Bronchial epithelial cell (primary cell): ENCODE data around the gene INHBB. TPM values are rescaled to one million over a fixed set of nuclear protein-coding genes. Genes with fewer than 3 reads are reported as not detected.

Experiments
- DNase-seq: peaks from one replicate; pipeline ENCODE4 v3.0.0-alpha.2; 2010; ENCODE audit warnings: low read depth
- FAIRE-seq: peaks from 2 replicates; lab custom pipeline; 2011; peaks lifted over from hg19 to GRCh38; lab: Jason Lieb, UNC
- H3K27me3 ChIP-seq: 2 replicates; pipeline ENCODE4 v1.5.1; 2011; ENCODE audit warnings: low read length; ENCODE audit not compliant: control insufficient read depth, insufficient read depth
- H3K36me3 ChIP-seq: 2 replicates; pipeline ENCODE4 v1.5.1; 2011; ENCODE audit warnings: low read length; ENCODE audit not compliant: control insufficient read depth, insufficient read depth
- H3K4me3 ChIP-seq: 2 replicates; pipeline ENCODE4 v1.5.1; 2011; ENCODE audit warnings: mild to moderate bottlenecking, low read depth, low read length, control low read depth
- CTCF ChIP-seq: IDR thresholded peaks from 2 replicates; pipeline ENCODE4 v1.5.1; 2011; ENCODE audit warnings: mild to moderate bottlenecking, moderate library complexity, low read length, control low read depth, inconsistent platforms; ENCODE audit not compliant: insufficient read depth, severe bottlenecking
- total RNA-seq: library from RNA; depleted of rRNA; stranded (reverse); fragments of >200 nt; gene quantifications from 2 replicates; pipeline ENCODE4 v1.2.1, GENCODE V29; 2014

The INHBB gene
- total RNA-seq, 1 donor from 2014 or later, result 0.53 TPM

DNA sequence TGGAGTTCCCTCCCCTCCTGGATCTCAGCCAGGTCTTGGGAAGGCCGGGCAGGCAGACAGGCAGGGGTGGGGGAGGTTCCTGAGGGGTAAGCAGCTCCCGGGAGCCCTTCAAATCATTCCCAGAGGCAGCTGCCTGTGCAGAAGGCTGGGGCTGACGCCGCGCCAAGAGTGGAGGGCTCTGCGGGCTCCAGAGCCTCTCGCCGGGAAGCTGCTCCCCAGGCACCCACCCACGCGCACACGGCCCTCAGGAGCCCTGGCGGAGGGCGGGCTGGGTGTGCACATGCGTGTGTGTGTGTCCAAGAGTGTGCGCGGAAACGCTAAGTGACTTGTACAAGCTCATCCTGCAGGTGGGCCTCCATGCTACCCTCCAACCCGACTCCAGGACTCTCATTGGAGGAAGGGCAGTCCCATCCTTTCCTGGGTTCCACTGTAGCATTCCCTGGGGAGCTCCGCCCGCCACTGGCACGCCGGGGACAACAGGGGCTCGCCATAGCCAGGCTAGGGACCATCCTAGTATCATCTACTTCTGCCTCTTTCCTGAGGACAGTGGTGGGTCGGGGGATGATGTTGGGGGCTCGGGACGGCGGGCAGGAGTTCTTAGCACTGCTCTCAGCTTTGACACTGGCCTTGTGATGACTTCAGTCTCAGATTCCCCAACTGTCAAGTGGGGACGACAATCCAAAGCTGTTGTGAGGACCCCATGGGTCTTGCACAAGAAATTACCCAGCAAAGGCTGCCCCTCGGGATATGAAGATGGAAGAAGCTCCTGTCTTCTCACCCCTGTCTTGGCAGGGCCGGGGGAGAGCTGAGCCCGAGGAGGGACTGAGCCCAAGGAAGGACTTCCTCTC, 50.3 kb downstream of the INHBB start:
- H3K36me3 ChIP-seq, result no peaks in the 10 kb centered on the region
- FAIRE-seq (no peak), DNase-seq (no peak)
- TF ChIP-seq CTCF, result no peak
- H3K4me3 ChIP-seq, result no peak overlapping the region
- peaks cover 6% of the 10 kb centered on the region for H3K27me3 ChIP-seq

DNA sequence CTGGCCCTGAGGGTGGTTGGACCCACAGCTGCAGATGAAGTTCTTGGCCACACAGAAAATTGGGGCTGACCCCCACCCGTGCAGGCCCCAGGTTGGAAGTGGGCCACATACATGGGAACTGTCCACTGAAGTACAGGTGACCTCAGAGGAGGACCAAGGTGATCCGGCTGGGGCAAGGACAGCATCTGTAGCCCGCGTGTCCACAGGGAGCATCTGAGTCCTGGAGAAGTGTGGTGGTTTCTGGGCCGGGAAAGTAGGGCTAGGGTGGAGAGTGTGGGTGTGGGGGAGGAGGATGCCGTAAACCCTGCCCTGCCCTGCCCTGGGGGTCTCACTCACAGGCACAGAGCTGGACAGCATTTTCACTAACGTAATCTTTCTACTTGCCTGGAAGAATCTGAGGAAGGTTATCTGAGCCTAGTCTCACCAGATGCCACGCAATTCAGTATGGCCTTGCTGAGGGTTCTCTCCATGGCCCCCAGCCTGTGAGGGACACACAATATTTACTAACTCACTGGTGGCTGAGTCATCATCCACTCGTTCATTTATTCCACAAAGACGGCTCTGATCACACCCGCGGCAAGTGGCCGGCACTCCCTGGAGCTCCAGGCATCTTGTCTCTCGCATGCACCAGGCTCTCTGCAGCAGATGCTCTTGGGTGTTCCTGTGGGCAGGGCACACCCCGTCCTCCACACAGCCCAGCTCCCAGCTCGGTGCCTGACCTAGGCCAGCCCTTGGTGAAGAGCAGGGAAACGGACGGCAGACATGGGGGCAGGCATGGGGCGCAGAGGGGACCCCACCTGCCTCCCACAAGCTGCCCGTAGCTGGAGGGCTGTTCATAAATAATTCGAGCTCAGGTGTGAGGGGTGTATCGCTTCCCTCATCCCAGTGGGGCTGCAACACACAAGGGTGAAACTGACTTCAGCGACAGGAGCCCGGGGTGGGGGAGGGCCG, 51.2 kb downstream of the INHBB start:
- FAIRE-seq, result no peak

DNA sequence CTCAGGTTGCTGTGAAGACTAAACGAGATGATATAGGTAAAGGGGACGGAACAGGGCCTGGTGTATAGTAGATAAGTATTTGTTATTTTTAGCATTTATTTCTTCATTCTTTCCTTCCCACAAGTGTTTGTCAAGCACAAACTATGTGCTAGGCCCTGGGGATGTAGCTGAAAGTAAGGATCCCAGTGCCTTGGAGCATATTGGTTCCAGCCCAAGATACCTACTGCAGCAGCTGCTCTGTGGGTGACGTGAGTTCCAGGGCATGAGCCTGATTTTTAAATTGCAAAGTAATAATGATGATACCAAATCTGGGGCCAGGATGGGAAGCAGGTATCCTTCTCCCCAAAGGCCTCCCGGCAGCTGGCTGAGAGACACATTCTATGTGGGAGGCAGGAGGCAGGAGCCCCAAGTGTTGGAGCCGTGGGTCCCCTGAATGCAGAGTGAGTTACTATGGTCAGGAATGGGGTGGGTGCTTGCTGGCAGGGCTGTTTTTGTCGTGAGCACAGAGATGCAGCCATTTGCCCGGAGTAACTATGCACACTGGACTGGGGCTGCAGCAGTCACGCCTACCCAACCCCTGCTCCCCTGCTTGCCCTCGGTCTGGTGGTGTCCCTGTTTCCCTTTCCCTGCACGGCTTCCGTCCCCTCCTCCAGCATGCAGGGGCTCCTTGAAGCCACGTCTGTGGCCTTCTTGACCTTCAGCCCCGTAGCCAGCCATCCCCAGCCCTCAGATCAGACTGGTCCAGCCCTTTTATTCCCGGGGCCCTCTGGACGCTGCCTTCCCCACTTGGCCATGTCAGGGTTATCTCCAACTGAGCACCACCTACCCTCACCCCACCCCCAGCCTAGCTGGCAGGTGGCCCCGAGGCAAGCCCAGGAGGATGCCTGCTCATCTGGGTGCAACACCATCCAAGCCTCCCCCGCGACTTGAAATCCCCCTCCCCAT, 52.4 kb downstream of the INHBB start:
- no peaks in the 10 kb centered on the region for H3K36me3 ChIP-seq

More for the DNA sequence above, 51.2 kb downstream of the INHBB start:
- no peak for TF ChIP-seq CTCF
- peaks cover 6% of the 10 kb centered on the region for H3K27me3 ChIP-seq
- no peaks in the 10 kb centered on the region for H3K36me3 ChIP-seq
- DNase-seq, result no peak
- H3K4me3 ChIP-seq, result no peak overlapping the region

DNA sequence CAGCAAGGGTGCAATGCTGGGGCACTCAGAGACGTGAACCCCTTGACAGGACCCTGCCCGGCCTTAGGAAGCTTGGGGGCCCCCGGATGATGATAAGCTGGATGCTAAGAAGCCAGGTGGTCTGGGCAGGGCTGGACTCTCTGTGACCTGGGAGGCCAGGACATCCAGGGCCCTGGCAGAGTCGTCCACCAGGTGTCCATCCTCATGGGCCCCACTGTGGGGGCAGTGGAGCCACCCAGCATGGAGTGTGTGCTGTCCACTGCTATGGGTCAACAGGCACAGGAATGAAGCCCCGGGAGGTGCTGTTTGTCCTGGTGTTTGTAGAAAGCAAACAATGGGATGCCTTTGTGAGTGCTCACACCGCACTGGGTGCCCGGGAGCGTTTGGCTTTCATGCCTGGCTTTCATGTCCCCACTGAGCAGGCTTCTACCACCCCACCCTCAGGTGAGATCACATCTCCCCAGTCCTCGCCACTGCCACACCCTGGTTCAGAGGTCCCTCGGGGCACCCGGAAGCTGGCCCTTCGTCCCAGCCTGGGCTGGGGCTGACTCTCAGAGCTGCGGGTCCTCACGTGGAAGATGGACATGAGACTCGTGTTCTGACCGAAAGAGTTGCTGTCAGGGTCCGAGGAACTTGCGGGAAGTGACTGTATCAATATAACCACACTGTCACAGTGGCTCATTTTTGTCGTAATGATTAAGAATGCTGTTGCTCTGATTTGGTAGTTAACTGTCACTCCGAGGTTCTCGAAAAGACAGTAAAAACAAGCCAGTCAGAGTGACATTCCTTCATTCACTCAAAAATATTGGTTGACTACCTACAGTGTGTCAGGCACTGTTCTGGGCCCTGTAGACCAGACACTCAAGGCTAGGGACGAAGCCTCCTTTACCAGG, 53.3 kb downstream of the INHBB start:
- Histone ChIP-seq H3K36me3 (no peaks in the 10 kb centered on the region), H3K27me3 (peaks cover 6% of the 10 kb centered on the region), H3K4me3 (no peak overlapping the region)
- DNase-seq (peak; percentile 29), FAIRE-seq (peak; percentile 88)
- TF ChIP-seq CTCF, result no peak

More for the DNA sequence above, 52.4 kb downstream of the INHBB start:
- DNase-seq (peak; percentile 6), FAIRE-seq (no peak)
- Histone ChIP-seq H3K27me3 (peaks cover 6% of the 10 kb centered on the region), H3K4me3 (no peak overlapping the region)
- no peak for TF ChIP-seq CTCF

DNA sequence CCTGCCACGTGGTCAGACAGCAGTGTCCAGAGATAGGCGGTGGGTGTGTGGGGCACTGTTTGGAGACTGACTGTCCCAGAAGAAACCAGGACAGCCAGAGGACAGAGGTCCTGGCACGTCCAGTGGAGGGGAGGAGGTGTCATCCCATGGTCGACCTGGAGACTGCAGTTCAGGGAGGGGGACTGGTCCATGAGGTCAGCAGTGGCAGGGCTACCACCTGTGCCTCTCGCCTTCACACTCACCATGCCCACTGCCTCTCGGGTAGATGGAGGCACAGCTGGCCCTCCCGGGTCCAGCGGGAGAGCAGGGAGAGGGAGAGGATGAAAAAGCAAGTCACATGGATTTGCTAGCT, 53.9 kb downstream of the INHBB start:
- no peak for TF ChIP-seq CTCF
- H3K27me3 ChIP-seq, result peaks cover 6% of the 10 kb centered on the region
- FAIRE-seq (peak; percentile 77), DNase-seq (no peak)
- H3K4me3 ChIP-seq, result no peak overlapping the region
- no peaks in the 10 kb centered on the region for H3K36me3 ChIP-seq
